ENCODE measurements around the gene IFI16.
"Not testable (repeated sequence)": the region's sequence is repeated elsewhere in the genome, so short reads cannot be mapped to it uniquely, and the experiment has no call there.

IFI16 gene

DNA sequence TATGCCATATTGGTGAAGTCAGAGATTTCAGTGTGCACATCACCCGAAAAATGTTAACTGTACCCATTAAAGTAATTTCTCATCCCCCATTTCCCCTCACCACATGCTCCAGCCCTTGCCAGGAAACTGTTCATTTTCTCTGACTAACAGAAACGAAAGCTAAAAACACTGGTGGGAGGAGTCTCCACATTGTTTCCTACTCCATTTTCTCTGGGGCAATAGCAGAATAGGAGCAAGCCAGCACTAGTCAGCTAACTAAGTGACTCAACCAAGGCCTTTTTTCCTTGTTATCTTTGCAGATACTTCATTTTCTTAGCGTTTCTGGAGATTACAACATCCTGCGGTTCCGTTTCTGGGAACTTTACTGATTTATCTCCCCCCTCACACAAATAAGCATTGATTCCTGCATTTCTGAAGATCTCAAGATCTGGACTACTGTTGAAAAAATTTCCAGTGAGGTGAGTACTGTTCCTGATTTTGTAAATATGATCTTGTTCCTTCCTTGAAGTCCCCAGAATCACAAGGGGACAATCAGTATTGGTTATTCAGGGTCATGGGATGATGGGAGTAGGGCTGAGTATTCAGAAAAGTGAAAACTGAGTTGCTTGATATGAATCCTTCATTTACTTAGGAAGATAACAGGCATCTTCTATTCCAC, at the start of gene IFI16:
TSS of gene IFI16 (plus strand) at position 204 of the 658 bp plus-strand sequence. CDS start 4,774 bp downstream, outside the sequence.
- DNase-seq = peak; percentile 53

DNA sequence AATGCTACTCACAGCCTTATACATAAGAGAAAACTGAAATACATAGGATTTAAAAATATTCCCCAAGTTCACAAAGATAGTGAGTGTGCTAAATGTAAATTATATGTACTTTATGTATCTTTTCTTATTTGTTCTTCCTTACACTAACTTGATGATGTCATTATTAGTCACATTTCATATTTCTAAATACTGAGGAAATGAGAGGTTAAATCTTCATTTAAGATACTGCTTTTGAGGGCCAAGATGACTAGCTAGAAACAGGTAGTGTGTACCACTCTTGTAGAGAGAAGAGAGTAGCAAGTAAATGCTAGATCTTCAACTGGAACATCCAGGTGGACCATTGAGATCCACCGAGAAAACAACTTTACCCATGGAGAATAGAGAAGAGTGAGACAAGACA, 48.5 kb upstream of the IFI16 start:
- no peak for DNase-seq

DNA sequence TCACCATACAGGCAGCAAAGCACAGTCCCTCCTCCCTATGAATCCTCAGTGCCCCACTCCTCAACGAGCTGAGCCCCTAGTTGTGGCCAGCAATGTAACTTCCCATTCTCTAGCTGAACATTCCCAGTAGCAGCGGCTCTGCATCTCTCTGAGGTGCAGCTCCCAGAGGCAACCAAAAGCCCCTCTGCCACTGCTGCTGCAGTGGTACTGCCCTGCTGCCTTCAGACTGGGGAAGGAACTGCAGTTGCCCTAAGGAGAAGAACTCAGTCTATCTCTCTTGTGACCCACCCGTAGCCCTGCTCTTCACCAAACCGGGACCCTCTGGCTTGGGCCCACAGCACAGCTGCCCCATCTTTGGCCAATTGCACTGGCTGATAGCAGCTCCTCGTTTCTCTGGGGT, 46.7 kb upstream of the IFI16 start:
- DNase-seq = no peak

DNA sequence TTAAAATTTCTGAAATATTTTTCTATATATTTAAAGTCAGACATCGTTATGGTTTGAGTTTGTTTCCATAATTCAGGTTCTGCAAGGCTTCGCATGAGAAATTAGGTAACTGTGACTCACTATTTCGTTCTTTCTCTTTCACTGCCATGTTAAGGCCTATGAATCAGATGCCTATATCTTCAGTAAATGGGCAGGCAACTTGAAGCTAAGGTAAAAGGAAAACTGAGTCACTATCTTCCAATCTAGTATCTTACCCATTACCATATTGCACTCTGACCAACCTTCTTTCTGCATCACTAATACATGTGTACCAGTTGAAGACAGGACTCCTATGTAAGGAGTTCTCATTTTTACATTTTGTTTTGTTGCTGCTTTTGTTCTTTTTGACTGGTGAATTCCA, 40.5 kb upstream of the IFI16 start:
- no peak for DNase-seq

DNA sequence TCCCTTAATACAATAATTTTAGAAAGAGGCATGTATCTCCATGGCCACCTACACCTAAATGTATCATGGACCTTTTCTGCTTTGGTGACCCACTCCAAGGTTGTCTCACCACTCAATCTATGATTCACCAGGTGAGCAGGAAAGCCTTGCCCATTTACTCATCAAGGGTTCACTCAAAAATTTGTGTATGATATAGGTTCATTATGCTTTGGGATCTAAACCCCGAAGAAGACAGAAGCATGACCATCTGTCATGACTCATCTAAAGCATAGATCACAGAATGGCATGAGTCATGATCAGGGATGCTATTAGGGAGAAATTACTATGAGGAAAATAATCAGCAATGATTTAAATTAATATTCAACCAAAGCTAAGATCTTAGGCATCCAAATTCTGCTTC, 39.9 kb upstream of the IFI16 start:
- no peak for DNase-seq

DNA sequence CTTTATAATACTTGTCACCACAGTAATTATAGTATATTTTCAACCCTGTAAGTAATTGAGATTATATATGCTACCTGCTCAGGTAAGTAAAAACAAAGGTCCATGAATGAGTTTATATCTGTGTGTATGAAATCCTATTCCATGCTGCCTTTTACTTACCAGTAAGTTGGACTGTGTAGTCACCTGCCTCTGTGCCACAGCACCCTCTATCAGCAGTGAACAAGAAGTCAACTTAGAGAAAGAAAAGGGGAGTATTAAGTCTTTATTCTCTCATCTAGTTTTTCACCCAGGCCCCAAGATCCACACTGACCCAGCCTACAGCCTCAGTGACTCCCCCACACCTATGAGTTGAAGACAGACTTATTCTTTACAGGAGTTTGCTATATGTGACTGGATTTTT, 36.9 kb upstream of the IFI16 start:
- no peak for DNase-seq

DNA sequence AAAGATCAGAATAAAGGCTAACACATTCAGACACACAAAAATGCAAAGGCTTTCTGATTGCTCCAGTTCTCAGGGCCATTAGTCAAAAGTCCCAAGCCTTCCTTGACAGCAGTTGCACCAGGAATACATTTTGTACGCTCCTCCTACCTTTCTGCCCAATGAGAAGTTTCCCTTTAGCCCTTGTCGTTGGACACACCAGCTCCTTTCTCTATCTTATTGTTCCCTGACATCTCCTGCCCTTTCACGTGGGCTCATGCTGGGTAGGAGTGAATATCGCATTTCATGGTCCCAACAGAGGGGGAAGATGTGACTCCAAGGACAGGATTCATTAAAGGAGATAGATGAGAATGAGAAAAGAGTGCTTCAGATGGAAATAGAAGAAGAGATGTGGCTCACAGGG, 33.5 kb upstream of the IFI16 start:
- no peak for DNase-seq

DNA sequence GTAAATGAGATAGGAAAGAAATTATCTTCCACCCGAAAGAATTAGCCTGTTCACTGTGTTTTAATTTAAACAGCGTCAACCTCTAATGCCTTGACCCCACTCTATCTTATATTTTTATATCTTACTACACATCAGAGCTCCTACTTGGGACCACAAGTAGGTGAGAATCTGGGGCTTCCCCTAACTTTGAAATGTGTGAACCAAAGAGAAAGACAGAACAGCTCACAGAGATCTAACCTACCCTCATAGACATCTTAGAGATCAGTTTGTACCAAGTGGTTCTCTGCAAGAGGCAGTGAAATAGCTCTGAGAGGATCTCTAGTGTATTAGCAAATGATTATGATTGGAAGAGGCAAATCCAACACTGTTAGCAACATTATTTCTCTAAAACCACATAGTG, 31.0 kb upstream of the IFI16 start:
- DNase-seq = no peak

DNA sequence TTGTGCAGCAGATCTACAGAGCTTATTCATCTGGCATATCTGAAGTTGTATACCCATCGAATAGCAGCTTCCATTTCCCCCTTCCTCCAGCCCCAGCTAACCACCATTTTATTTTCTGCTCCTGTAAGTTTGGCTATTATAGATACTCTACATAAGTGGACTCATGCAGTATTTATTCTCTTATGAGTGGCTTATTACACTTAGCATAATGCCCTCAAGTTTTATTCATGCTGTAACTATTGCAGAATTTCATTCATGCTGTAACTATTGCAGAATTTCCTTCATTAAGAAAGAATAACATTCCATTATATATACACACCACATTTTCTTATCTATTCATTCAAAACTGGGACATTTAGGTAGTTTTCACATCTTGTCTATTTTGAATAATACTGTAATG, 30.5 kb upstream of the IFI16 start:
- DNase-seq = no peak

DNA sequence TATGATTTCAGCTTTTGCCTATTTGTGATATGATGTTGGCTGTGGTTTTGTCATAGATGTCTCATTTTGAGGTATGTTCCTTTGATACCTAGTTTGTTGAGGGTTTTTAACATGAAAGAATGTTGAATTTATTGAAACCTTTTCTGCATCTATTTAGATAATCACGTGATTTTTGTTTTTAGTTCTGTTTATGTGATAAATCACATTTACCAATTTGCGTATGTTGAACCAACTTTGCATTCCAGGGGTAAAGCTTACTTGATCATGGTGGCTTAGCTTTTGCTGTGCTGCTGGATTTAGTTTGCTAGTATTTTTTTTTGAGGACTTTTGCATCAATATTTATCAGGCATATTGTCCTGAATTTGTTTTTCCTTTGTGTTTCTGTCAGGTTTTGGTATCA, 26.5 kb upstream of the IFI16 start:
- DNase-seq = no peak

DNA sequence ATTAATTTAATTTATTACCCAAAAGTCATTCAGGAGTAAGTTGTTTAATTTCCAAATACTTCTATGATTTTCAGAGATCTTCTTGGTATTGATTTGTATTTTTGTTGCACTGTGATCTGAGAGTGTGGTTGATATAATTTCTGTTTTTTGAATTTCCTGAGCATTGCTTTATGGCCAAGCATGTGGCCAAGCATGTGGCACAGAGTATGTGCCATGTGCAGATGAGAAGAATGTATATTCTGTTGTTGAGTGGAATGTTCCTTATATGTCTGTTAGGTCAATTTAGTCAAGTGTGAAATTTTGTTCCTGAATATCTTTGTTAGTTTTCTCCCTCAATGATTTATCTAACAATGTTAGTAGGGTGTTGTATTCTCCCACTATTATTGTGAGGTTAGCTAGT, 25.3 kb upstream of the IFI16 start:
- DNase-seq = no peak

DNA sequence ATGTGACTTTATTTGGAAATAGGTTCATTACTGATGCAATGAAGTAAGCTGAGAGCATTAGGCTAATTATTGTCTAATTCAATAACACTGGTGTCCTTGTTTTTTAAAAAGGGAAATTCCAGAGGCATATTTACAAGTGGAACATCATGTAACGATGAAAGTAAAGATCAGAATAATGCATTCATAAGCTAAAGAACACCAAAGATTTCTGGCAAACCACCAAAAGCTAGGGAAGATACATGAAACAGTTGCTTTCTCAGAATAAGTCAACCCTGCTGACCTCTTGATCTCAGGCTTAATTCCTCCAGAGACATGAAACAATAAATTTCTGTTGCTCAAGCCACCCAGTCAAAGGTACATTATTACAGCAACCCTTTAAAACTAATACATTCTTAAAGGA, 20.3 kb upstream of the IFI16 start:
- no peak for DNase-seq

DNA sequence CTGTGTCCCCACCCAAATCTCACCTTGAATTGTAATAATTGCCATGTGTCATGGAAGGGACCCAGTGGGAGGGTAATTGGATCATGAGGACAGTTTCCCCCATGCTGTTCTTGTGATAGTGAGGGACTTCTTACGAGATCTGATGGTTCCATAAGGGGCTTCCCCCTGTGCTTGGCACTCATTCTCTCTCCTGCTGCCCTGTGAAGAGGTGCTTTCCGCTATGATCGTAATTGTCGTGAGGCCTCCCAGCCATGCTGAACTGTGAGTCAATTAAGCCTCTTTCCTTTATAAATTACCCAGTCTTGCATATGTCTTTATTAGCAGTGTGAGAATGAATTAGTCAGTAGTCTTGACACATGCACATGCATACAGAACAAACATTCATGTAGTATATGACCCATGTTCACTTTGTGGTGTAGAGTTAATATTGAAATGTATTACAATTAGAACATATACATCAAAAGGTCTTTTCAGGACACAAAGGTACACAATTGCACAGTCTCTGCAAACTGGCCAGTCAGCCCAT, 16.9 kb upstream of the IFI16 start:
- peak; percentile 17 for DNase-seq

DNA sequence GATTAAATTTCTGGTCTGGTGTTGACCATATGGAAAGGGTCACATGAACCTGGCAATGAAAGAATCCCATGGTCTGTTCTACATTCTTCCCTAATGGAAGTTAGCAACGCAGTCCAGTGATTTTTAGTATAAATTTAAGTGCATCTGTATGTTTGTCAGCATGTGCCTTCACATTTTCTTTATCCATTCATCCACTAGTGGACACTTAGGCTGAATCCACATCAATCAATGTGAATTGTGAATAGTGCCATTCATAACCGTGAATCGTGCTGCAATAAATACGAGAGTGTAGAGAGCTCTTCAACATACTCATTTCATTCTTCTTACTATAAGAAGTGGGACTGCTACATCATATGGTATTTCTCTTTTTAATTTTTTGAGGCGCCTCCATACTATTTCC, 12.7 kb upstream of the IFI16 start:
- no peak for DNase-seq

DNA sequence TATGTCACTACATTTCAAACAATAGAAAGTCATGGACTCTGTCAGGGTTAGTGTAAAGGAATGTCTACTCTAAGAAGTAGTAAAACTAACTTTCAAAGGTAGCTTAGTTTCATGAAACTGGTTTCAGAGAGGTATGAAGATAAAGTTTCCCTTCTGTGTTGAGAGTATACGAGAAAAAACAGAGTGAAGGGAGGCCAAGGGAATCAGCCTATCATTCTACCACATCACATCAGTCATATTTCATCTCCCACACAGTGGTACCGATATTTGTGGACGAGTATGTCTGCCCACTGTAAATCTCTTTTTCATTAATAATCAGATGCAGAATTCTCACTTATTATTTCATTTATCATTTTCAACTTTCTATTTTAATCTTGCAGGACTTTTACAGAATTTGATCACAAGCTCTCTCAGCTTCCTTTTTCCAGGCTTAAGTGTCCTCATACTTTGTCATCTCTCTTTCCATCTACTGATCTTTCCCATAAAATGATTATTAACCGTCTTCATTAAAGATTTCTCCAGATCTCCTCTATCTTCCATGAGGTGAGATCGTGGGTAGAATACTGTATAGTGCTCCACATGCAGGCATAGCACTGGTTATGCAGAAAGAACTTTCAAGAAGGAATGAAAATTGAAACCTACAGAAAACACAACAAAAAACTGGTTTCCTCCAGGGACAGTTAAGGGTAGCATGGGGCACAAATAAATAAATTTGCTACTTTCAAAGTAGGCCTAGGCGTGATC, 11.5 kb upstream of the IFI16 start:
- no peak for DNase-seq

DNA sequence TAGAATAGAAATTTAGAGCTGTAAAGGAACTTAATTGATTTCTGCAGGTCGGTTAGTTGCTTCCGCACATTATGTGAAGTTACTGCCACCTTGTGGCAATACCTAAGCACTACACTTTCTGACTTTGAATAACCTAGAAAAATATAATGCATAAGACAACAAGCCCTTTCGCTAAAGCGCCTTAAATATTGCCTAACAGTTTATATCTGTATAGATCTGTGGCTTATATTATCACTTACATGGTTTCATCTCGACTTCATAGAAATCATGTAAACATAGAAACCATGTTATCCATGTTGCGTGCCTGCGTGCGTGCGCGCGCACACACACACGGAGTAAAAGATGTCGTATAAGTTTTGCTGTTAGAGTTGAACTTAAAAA, 10.9 kb upstream of the IFI16 start:
- no peak for DNase-seq

DNA sequence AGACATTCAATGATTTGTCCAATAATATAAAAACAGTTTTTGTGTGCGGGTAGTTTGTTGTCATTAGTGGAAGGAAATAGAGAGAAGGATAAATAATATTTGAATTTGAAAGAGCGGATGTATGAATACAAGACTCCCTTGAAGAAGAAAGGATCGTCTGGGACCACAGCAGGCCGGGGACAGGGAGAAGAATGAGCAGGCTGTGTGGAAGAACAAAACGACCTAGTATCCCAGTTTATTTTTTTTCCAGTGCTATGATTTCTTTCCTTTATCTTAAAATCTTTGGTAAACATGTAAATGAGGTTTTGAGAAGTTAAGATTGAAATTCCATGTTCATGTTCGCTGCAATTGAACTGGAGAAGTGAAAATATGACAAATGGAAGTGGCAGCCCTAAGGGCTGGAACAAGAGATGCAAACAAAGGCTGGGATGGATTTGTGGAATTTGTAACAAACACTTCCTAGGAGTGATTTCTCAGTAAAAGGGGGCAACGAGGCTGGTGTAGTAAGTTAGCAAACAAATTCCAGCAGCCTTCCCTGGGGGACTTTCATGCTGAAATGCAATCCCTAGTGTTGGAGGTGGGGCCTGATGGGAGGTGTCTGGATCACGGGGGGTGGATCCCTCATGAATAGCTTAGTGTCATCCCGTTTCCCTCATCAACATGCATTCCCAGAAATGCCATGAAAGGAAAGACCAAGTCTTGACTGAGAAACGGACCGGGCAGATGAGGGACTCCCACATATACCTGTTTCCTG, 10.2 kb upstream of the IFI16 start:
- no peak for DNase-seq

DNA sequence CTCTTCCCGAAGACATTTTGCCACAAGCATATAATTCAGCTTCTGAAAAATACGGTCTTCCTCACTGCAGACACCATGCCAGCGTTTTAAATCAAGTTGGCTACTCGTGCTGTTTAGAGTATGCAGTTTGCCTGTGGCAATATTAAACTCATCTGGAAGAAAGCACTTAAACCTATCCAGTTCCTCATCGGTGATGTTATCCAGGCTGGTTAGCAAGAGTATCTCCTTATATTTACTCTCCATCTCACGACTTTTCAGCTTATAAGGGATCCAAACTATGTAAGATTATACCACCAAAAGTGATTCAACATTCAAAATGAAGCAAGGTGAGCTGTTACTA, 9.7 kb upstream of the IFI16 start:
- DNase-seq = no peak

DNA sequence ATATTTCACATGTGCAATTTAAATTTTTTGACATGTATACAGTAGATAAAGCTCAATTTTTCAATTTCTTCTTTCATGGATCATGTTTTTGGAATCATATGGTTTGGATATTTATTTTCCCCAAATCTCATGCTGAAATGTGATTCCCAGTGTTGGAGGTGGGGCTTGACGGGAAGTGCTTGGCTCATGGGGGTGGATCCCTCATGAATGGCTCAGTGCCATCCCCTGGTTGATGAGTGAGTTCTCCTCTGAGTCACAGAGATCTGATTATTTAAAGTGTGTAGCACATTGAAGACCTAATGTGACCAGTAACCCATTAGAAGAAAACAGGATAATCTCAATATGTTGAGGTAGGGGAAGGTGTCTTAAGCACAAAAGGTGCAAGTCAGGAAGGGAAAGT, 9.1 kb upstream of the IFI16 start:
- no peak for DNase-seq

DNA sequence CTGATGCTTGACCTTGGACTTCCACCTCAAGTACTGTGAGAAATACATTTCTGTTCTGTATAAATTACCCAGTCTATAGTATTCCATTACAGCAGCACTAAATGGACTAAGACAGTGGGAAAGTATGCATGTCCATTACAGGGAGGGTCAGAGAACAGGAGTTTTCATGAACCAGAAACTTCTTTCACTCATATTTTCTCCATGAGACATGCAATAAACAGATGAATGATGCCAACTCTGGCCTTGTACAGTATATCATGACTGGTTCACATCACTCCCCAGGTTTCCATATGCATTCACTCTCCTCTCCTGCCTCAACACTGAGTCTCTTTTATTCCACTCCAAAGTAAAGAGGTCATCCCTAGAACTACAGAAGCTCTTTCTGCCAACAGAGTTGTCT, 4.5 kb upstream of the IFI16 start:
- DNase-seq = no peak

DNA sequence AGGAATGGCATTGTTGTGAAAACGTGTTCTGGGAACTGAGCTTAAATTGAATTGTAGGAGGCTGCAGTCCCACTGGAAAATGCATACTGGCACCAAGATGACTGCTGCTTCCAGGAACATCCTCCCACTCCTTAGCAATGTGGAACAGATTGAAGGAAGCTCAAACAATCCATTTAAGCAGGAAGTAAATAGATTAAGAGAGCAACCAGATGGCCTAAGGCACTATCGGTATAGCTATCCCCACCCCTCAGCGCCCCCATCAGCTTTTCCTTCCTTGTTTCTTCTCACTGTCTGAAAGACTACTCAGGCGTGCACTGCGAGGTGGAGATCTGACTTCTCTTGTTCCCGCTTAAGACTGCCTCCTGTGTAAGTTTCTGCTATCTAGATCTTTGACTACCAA, 4.0 kb upstream of the IFI16 start:
- DNase-seq = no peak

DNA sequence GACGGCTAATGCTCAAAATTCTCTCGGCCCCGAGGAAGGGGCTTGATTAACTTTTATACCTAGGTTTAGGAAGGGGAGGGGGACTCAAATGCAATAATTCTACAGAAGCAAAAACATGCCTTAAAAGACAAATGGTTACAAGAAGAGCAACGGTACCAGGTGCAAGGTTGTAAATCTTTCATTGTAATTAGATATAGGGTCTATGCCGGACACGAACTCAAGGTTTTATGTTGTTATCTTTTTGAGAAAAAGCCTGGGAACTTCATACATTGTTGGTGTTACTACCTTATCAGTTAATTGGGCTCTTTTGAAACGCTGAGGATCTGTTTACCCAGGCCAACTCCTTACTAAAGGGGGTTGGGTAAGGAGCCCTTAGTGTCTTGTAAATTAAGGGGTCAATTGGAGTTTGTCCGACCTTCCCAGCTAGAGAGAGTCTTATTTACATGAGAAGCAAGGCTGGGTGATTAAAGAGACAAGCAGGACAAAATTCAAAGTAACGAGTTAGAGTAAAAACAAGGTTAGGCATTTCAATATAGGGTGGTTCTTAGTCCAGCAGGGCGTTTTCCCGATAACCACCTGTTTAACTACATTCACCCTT, 3.4 kb upstream of the IFI16 start:
- not testable (repeated sequence) for DNase-seq

DNA sequence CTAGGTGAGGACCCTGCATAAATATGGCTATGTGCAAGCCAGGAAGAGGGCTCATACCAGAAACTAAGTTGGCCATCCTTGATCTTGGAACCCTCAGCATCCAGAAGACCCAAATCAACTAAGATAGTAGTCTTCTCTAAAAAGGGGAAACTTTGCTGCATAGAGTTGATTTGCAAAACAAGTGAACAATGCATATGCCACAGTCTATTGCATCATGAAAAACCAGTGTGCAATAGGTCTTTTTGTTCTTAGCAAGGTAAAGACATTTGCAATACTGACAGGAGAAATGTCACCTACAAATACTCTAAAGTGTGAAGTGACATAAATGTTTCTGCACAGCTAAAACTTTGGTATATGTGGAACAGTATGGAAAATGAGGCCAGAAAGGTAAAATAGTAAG, 2.0 kb upstream of the IFI16 start:
- no peak for DNase-seq

DNA sequence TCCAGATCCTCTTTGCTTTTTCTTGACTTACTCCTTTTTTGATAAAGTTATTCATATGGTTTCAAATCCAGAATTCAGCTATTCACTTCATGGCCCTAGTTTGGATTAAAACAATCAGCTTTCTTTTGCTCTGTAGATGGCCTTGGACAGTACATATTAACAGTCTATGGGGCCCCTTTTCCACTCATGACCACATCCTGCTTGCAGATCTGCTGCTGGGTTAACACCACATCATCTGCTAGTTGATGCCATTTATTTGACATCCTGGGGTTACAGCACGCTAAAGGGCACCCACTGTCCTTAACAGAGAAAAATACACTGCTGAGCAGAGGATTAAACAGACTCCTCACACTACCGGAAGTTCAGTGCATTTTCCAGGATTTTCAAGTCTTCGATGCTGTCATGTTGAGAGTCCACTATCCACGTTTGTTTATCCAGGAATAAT, 941 bp upstream of the IFI16 start:
- DNase-seq = peak; percentile 41
